ENCODE data around the gene CFI. TPM values are rescaled to one million over a fixed set of nuclear protein-coding genes. Genes with fewer than 3 reads are reported as not detected.

CFI gene
- polyA plus RNA-seq, 1 donor from 2014 or later, result not detected

DNA sequence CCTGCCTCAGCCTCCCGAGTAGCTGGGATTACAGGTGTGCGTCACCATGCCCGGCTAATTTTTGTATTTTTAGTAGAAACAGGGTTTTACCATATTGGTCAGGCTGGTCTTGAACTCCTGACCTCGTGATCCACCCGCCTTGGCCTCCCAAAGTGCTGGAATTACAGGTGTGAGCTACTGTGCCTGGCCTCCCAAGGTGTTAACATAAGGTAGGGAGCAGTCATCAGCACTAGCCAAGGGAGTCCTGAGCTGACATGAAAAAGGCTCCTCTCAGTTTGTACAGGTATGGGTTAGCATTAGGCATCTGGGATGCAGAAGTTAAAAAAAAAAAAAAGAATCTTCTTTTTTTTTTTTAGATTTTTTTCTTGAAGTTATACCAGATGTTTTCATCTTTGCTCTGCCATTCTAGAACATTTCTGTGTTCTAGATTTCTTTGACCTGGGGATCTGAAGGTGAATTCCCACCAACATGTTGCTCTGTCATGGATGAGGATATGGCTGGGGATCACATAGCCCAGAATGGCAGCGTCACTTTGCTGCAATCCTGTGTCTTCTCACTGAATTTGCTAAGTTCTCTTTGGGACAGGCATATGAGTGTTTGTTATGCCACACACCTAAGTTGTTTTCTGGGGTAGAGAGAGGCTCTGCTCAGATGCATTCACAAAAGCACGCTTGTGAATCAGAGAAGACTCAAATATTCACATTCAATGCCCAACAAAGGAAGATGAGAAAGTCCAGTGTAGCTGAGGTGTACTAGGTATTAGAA lies 47.5 kb downstream of the CFI start:
- Mint-ChIP-seq H3K27ac (no peak overlapping the region), H3K4me3 (no peak overlapping the region), H3K4me1 (no peaks in the 10 kb centered on the region), H3K27me3 (peaks cover 3% of the 10 kb centered on the region), H3K36me3 (no peaks in the 10 kb centered on the region), H3K9me3 (no peaks in the 10 kb centered on the region)

DNA sequence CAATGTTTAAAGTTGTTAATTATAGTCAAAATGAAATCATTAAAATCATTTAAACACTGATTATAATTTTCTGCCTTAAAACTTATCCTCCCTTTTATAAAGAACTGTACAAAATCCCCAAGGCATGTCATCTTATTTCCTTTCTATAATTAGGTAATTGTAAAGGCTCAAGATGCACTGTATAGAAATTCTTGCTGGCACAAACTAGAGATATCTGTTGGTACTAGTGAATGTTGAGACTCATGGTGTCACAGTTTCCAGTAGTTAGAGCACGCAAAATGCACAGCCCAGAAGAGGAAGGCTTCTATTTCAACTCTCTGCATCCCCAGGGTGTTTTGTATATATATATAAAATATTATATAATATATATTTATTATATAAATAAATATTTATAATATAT lies 49.3 kb downstream of the CFI start:
- Mint-ChIP-seq H3K36me3 (no peaks in the 10 kb centered on the region), H3K27ac (no peak overlapping the region), H3K27me3 (peaks cover 3% of the 10 kb centered on the region), H3K4me3 (no peak overlapping the region), H3K4me1 (no peaks in the 10 kb centered on the region), H3K9me3 (no peaks in the 10 kb centered on the region)

DNA sequence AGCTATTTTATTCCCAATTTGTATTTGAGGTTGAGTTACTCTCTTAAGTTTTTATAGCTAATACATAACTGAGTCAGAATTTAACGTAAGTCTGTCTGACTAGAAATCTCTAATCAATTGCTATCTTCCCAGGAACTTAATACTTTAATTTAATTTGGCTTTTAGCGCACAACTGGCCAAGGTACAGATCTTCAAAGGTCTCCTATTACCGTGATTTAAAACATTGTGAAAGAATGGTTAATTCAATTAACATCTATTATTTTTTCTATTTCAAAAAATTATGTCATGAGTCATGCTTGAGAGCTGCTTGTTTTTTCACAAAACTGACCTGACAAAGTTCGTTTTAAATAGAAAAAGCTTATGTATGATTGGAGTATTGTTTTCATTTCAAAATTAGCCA lies 49.9 kb downstream of the CFI start:
- H3K4me1 Mint-ChIP-seq, result no peaks in the 10 kb centered on the region
- no peak overlapping the region for H3K4me3 Mint-ChIP-seq
- H3K36me3 Mint-ChIP-seq, result no peaks in the 10 kb centered on the region
- no peaks in the 10 kb centered on the region for H3K9me3 Mint-ChIP-seq
- peaks cover 3% of the 10 kb centered on the region for H3K27me3 Mint-ChIP-seq
- no peak overlapping the region for H3K27ac Mint-ChIP-seq

DNA sequence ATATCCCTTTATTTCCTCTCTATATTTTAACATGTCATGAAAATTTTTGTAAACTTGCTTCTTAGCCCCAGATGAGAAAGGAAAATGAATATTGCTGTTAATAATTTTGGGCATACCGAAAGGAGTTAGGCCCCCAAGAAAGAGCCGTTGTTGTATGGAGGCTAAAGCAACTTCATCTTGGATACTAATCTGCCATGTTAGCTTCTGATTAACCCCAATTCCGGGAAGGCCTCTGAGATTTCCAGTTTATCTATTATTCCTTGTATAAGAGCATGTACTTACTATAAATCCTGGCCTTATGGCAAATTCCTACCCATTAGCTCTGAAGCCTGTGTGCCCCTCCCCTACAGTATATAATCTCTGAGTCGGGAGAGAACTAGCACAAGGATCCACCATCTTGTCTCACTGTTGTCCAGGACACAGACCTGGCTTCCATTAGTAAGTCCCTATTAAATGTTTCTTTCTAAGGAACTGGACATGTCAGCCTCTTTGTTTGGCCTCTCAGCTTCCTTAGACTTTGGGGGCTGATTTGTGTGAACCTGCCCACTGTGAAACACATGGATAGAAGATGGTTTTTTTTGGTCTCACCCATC lies 51.1 kb downstream of the CFI start:
- Mint-ChIP-seq H3K4me1 (no peaks in the 10 kb centered on the region), H3K27me3 (peaks cover 2% of the 10 kb centered on the region), H3K27ac (no peak overlapping the region), H3K36me3 (no peaks in the 10 kb centered on the region), H3K4me3 (no peak overlapping the region), H3K9me3 (no peaks in the 10 kb centered on the region)

DNA sequence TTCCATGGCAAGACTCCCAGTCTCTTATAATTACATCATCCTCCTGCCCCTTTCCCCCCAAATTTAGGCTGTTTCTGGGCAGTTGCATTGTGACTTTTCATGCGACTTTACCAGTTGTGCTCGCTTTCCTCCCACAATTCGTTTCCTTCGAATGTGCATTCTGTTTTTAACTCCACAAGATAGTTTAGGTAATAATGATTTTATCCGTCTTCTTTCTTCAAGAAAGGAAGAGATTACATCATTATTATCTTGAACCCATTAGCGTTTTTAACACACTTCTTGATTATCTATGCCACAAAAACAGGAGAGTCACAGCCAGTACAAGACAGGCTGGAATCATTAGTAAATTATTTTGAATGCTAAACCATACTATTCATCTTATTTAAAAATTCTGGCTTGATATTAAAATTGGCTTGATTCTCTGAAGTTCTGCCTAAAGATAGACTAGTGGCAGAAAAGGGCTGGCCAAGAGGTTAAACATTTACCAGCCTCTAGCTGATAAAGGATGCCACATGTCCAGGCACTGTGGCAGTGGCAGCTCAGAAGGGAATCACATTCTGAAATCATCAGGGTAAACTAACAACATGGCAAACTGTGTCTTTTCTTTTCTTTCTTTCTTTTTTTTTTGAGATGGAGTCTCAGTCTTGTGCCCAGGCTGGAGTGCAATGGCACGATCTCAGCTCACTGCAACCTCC lies 52.3 kb downstream of the CFI start:
- H3K4me3 Mint-ChIP-seq, result no peak overlapping the region
- no peak overlapping the region for H3K27ac Mint-ChIP-seq
- peaks cover 2% of the 10 kb centered on the region for H3K27me3 Mint-ChIP-seq
- H3K36me3 Mint-ChIP-seq, result no peaks in the 10 kb centered on the region
- no peaks in the 10 kb centered on the region for H3K9me3 Mint-ChIP-seq
- no peaks in the 10 kb centered on the region for H3K4me1 Mint-ChIP-seq

DNA sequence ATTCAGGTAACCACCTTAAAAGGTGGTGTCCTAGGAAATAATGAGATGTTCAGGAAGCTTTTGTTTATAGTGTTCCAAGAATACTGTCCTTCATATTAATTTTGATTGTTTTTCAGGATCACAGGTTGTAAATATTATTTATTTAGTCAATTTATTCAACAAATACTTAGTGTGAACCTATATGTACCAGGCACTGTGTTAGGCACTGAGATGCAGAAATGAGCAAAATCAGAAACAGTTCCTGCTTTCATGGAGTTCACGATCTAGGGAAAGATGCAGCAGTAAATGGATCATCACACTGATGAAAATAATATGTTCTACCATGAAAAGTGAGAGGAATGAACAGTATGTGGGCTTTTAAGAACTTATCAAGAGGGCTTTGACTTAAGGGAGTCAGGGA lies 53.7 kb downstream of the CFI start:
- Mint-ChIP-seq H3K4me3 (no peak overlapping the region), H3K36me3 (no peaks in the 10 kb centered on the region), H3K27ac (no peak overlapping the region)

DNA sequence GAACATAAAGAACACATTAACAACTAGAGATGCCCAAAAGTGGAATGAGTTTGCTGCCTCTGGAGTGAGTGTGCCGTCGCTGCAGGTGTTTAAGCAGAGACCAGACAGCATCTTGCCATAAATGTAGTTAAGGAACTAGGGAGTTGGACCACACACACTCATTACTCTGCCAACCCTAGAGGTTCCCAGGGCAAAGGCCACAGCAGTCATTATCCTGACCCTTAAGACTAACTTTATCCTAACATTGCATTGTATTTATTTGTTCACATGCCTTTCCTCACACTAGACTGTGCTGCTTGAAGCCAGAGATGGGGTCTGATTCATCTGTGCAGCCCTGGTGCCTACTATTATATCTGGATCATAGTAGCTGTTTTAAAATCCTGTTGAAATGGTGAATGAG lies 55.1 kb downstream of the CFI start:
- H3K27me3 Mint-ChIP-seq, result peaks cover 2% of the 10 kb centered on the region
- no peaks in the 10 kb centered on the region for H3K9me3 Mint-ChIP-seq
- H3K4me1 Mint-ChIP-seq, result no peaks in the 10 kb centered on the region
- H3K4me3 Mint-ChIP-seq, result no peak overlapping the region
- no peaks in the 10 kb centered on the region for H3K36me3 Mint-ChIP-seq
- no peak overlapping the region for H3K27ac Mint-ChIP-seq

More for the DNA sequence above, 53.7 kb downstream of the CFI start:
- Mint-ChIP-seq H3K4me1 (no peaks in the 10 kb centered on the region), H3K9me3 (no peaks in the 10 kb centered on the region), H3K27me3 (peaks cover 2% of the 10 kb centered on the region)

DNA sequence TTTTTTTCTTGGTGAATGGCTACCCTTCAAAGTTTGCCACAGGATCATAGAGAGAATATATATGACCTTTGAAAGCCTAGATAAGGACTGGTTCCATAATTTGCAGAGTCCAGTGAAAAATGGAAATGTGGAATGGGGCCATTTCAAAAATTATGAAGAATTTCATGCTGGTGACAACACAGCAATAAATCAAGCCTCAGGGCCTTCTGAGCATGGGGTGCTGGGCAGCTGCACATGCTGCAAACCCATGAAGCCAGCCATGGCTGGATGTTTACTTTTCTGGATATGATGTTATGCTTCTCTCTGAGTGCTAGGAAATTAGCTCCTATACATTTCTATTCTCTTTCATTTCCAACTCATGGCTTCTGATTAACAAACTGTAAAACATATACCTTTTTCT lies 56.0 kb downstream of the CFI start:
- no peak overlapping the region for H3K27ac Mint-ChIP-seq
- no peak overlapping the region for H3K4me3 Mint-ChIP-seq
- no peaks in the 10 kb centered on the region for H3K9me3 Mint-ChIP-seq
- peaks cover 2% of the 10 kb centered on the region for H3K27me3 Mint-ChIP-seq
- no peaks in the 10 kb centered on the region for H3K4me1 Mint-ChIP-seq
- H3K36me3 Mint-ChIP-seq, result no peaks in the 10 kb centered on the region

DNA sequence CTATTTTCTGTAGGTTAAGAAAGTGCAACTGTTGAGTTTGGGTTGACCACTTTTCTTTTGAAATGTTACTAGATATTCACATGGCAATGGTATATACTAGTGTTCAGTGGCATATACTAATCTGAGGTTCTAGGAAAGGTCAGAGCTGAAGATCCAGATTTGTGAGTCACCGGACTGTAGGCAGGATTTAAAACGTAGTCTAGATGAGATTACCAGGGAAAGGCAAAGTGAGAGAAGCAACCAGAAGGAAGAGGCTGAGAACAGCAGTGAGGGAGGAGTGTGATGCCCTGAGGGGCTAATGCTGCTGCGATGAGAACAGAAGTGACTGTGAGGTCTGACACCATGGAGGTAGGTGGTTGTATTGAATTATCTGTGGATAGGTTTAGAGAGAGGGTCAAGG lies 62.3 kb downstream of the CFI start:
- H3K9me3 Mint-ChIP-seq, result no peaks in the 10 kb centered on the region
- H3K4me1 Mint-ChIP-seq, result no peaks in the 10 kb centered on the region
- H3K4me3 Mint-ChIP-seq, result no peak overlapping the region
- H3K36me3 Mint-ChIP-seq, result no peaks in the 10 kb centered on the region
- no peaks in the 10 kb centered on the region for H3K27me3 Mint-ChIP-seq
- H3K27ac Mint-ChIP-seq, result no peak overlapping the region

DNA sequence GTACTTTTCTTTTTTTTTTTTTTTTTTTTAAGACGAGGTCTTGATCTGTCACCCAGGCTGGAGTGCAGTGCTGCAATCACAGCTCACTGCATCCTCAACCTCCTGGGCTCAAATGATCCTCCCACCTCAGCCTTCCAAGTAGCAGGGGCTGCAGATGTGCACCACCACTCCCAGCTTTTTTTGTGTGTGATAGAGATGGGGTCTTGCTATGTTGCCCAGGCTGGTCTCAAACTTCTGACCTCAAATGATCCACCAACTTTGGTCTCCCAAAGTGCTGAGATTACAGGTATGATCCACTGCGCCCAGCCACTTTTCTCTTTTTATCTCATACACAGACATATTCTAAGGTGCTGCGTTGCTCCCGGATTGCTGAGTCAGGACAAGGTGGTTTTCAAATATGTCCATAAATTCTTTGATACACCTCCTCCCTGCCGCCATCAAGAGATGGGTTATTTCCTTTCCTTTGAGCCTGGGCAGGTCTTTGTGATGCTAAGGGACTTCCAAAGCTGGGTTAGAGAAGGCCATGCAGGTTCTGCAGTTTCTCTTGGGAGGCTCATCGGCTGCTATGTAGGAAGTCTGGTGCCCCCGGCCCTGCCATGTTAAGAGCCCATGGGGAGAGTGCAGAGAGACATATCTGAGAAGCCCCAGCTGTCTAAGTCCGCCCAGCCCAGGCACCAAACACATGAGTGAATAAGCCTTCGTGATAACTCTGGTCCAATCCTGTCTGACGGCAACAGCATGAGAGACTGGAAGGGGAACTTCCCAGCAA lies 63.5 kb downstream of the CFI start:
- Mint-ChIP-seq H3K36me3 (no peaks in the 10 kb centered on the region), H3K27me3 (peaks cover 2% of the 10 kb centered on the region), H3K4me1 (no peaks in the 10 kb centered on the region), H3K9me3 (no peaks in the 10 kb centered on the region), H3K27ac (no peak overlapping the region), H3K4me3 (no peak overlapping the region)

DNA sequence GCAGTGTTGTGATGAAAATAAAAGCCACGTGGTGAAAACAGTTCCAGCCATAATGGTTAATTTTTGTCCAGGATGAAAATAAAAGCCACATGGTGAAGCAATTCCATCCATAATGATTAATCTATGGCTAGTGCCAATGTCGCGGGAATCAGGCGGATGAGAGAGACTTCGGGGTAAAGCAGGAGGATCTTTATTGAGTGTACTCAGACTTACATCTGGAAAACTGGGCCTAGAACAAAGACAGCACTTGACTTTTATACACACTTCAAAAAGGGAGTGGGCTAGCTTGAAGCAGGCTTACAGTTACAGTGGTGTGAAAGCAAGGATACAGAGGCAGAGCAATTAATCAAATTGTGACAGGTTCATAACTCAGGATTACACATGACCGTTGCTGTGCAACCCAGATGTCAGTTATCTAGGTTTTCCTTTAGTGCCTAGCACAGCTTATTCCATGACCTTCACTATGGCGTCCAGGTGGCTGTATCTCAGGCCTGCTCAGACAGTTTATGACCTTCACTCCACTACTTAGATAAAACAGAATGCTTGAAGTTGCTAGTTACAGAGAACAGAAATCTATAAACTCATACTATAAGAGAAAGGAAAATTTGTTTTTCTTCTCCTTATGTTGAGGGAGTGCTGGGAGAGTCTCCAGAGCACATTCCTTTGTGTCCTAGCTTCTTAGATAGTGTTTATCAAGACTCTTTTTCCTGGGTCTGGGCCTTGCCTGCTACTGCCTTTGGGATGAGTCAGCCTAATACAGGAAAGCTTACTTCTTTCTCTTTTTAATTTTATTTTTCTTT lies 66.0 kb downstream of the CFI start:
- H3K27ac Mint-ChIP-seq, result no peak overlapping the region
- H3K4me3 Mint-ChIP-seq, result no peak overlapping the region
- H3K4me1 Mint-ChIP-seq, result no peaks in the 10 kb centered on the region
- no peaks in the 10 kb centered on the region for H3K9me3 Mint-ChIP-seq
- H3K27me3 Mint-ChIP-seq, result peaks cover 4% of the 10 kb centered on the region
- H3K36me3 Mint-ChIP-seq, result no peaks in the 10 kb centered on the region

DNA sequence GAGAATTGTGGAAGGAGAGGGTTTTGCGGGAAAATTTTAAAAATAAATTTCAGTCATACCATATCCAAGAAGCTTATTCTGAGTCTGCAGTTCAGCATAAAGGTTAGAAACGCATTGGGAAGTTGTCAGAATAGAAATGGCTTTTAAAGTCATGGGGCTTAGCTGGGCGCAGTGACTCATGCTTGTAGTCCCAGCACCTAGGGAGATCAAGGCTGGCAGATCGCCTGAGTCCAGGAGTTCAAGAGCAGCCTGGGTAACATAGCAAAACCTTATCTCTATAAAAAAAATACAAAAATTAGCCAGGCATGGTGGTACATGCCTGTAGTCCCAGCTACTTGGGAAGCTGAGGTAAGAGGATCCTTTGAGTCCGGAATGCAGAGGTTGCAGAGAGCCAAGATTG lies 68.1 kb downstream of the CFI start:
- no peaks in the 10 kb centered on the region for H3K9me3 Mint-ChIP-seq
- H3K27me3 Mint-ChIP-seq, result peaks cover 4% of the 10 kb centered on the region
- H3K36me3 Mint-ChIP-seq, result no peaks in the 10 kb centered on the region
- H3K4me1 Mint-ChIP-seq, result peaks cover 6 to 12% (median 10%) of the 10 kb centered on the region in 3 donors
- no peak overlapping the region for H3K4me3 Mint-ChIP-seq
- H3K27ac Mint-ChIP-seq, result no peak overlapping the region

DNA sequence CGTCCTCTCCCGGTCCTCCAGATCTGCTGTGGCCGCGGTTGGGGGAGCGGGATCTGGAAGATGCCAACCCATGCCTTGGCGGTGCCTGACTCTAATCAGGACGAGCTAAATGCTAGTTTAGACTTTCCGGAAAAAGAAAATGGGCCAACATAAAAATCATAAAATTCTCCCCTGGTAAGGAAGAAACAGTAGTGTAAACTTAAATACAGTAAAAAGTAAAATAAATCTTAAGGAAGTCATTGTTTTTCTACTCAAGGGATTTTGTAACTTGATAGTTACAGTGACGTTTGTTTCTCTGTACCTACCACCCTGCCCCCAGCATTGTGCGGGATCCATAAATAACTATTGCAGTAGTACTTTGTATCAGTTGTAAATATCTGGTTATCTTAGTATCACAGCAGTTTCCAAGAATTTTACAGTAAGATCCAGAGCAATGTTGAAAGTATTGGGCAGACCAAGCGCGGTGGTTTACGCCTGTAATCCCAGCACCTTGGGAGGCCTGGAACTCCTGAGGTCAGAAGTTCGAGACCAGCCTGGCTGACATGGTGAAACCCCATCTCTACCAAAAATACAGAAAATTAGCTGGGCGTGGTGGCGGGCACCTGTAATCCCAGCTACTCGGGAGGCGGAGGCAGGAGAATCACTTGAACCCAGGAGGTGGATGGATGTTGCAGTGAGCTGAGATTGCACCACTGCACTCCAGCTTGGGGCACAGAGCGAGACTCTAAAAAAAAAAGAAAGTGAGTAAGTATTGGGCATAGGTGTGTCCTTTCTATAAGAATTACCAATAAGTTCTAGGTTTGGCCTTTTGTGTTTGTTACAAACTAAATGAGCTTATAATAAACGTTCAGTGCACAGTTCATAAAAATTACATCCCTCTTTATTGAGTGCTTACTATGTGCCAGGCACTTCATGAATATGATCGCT lies 70.9 kb downstream of the CFI start:
- Mint-ChIP-seq H3K4me1 (peaks cover 11 to 20% (median 12%) of the 10 kb centered on the region in 3 donors), H3K36me3 (peaks cover 4% of the 10 kb centered on the region), H3K9me3 (no peaks in the 10 kb centered on the region), H3K4me3 (peak overlapping the region; percentile 86 to 95 (median 94)), H3K27ac (peak overlapping the region in 2 of 3 donors; percentile 78 to 91), H3K27me3 (peaks cover 4% of the 10 kb centered on the region)
